A549 (cell line): ENCODE results near the gene TCEAL9. TPM values are rescaled to one million over a fixed set of nuclear protein-coding genes. Genes with fewer than 3 reads are reported as not detected.

ENCODE experiments used
- ATAC-seq, 2 experiments: fragments of 200-7000 bp in 1 of 2; fragments of >200 bp in 1 of 2; cut with Nextera tagmentation in 1 of 2; cut with Tn5 transposase in 1 of 2; 3 replicates each; pipeline versions ENCODE4 v1.8.0 to v1.9.1; 2018 to 2020; ENCODE audit warnings: mild to moderate bottlenecking in 1 of 2, moderate library complexity in 1 of 2
- CTCF ChIA-PET: fragments of 300-600 bp; sonication (Branson Sonifier 250); formaldehyde crosslinking; extraction: SDS; loops from one replicate; lab custom pipeline; 2021; ENCODE audit warnings: antibody characterized with exemption, inconsistent platforms; lab: Yijun Ruan, JAX
- POLR2A ChIA-PET: fragments of 350-600 bp; formaldehyde crosslinking; extraction: SDS; loops from one replicate; lab custom pipeline; 2021; ENCODE audit warnings: antibody characterized with exemption, inconsistent platforms; lab: Yijun Ruan, JAX
- DNase-seq, 2 experiments: peaks; one replicate each; pipeline versions ENCODE4 v3.0.0 to v3.0.0-alpha.2; 2011 to 2016; ENCODE audit warnings: low read depth in 1 of 2, low spot score in 1 of 2
- FAIRE-seq: peaks from 2 replicates; lab custom pipeline; 2011; peaks lifted over from hg19 to GRCh38; lab: Jason Lieb, UNC
- H3K27ac ChIP-seq, 2 experiments: fragments of >200 bp; sonication (Bioruptor Twin); formaldehyde crosslinking; 3 replicates each; pipeline ENCODE4 v1.5.1; 2016 to 2017
- H3K4me1 ChIP-seq: fragments of >200 bp; sonication (Bioruptor Twin); formaldehyde crosslinking; 3 replicates; pipeline ENCODE4 v1.6.1; 2016
- H3K4me2 ChIP-seq: fragments of >200 bp; sonication (Bioruptor Twin); formaldehyde crosslinking; 3 replicates; pipeline ENCODE4 v1.6.1; 2016
- H3K4me3 ChIP-seq: fragments of >200 bp; sonication (Bioruptor Twin); formaldehyde crosslinking; 3 replicates; pipeline ENCODE4 v1.5.1; 2016
- H3K9me3 ChIP-seq: fragments of >200 bp; sonication (Bioruptor Twin); formaldehyde crosslinking; 3 replicates; pipeline ENCODE4 v1.6.1; 2016
- CBX2 ChIP-seq: fragments of 200-600 bp; sonication (generic); IDR thresholded peaks from 2 replicates; pipeline ENCODE4 v1.6.1; 2016; ENCODE audit warnings: low read depth, mild to moderate bottlenecking, borderline replicate concordance
- CBX8 ChIP-seq: fragments of 200-600 bp; sonication (generic); IDR thresholded peaks from 2 replicates; pipeline ENCODE4 v1.6.1; 2016
- CEBPB ChIP-seq, 2 experiments: fragments of >200 bp in 1 of 2; sonication (Bioruptor Twin) in 1 of 2; formaldehyde crosslinking in 1 of 2; IDR thresholded peaks; 2 replicates each; pipeline ENCODE4 v1.6.1; 2012 to 2016
- CHD4 ChIP-seq: fragments of 200-600 bp; sonication (generic); IDR thresholded peaks from 2 replicates; pipeline ENCODE4 v1.6.1; 2016; ENCODE audit warnings: antibody characterized with exemption, mild to moderate bottlenecking, borderline replicate concordance
- EHMT2 ChIP-seq: fragments of 200-600 bp; sonication (generic); IDR thresholded peaks from 2 replicates; pipeline ENCODE4 v1.6.1; 2016; ENCODE audit warnings: antibody characterized with exemption, low read depth, mild to moderate bottlenecking, moderate library complexity
- EP300 ChIP-seq, 2 experiments: fragments of >200 bp; sonication (Bioruptor Twin); formaldehyde crosslinking; IDR thresholded peaks; 2 replicates in 1 of 2; 3 replicates in 1 of 2; pipeline ENCODE4 v1.6.1; 2016 to 2017
- ESRRA ChIP-seq: fragments of 150-350 bp; IDR thresholded peaks from 2 replicates; pipeline ENCODE4 v1.6.1; 2014; ENCODE audit warnings: mild to moderate bottlenecking, low read length, borderline replicate concordance
- FOSB ChIP-seq: fragments of 250-450 bp; sonication (Bioruptor Pico); IDR thresholded peaks from 2 replicates; pipeline ENCODE4 v1.5.0; 2020; ENCODE audit warnings: mild to moderate bottlenecking, moderate library complexity
- GATA3 ChIP-seq: IDR thresholded peaks from 2 replicates; pipeline ENCODE4 v1.6.1; 2012; ENCODE audit warnings: borderline replicate concordance
- HEYL ChIP-seq: fragments of 250-450 bp; sonication (Bioruptor Pico); IDR thresholded peaks from 2 replicates; pipeline ENCODE4 v1.8.0; 2021; ENCODE audit warnings: mild to moderate bottlenecking, moderate library complexity
- HOXA7 ChIP-seq: fragments of 250-450 bp; sonication (Bioruptor Pico); IDR thresholded peaks from 2 replicates; pipeline ENCODE4 v1.5.0; 2020; ENCODE audit warnings: mild to moderate bottlenecking, moderate library complexity
- HOXB13 ChIP-seq: fragments of 250-450 bp; sonication (Bioruptor Pico); IDR thresholded peaks from 2 replicates; pipeline ENCODE4 v1.5.0; 2020; ENCODE audit warnings: low read depth, mild to moderate bottlenecking, moderate library complexity
- KDM1A ChIP-seq: fragments of 200-600 bp; sonication (generic); IDR thresholded peaks from 2 replicates; pipeline ENCODE4 v1.6.1; 2016; ENCODE audit warnings: low read depth, mild to moderate bottlenecking
- MAZ ChIP-seq: fragments of 150-350 bp; IDR thresholded peaks from 2 replicates; pipeline ENCODE4 v1.6.1; 2014; ENCODE audit warnings: antibody characterized with exemption, low read depth, low read length, borderline replicate concordance
- PHF8 ChIP-seq: fragments of 200-600 bp; sonication (generic); IDR thresholded peaks from 2 replicates; pipeline ENCODE4 v1.6.1; 2016; ENCODE audit warnings: low read depth, mild to moderate bottlenecking, antibody characterized with exemption, moderate library complexity, borderline replicate concordance
- POLR2A ChIP-seq: IDR thresholded peaks from 2 replicates; pipeline ENCODE4 v1.6.1; 2012; ENCODE audit warnings: mild to moderate bottlenecking, low read length
- RNF2 ChIP-seq: fragments of 200-600 bp; sonication (generic); IDR thresholded peaks from 2 replicates; pipeline ENCODE4 v1.6.1; 2016; ENCODE audit warnings: low read depth, mild to moderate bottlenecking, antibody characterized with exemption, moderate library complexity, borderline replicate concordance
- SMC3 ChIP-seq: fragments of >200 bp; sonication (Bioruptor Twin); formaldehyde crosslinking; IDR thresholded peaks from 3 replicates; pipeline ENCODE4 v1.6.1; 2018; ENCODE audit warnings: inconsistent platforms
- ZNF302 ChIP-seq: fragments of 250-450 bp; sonication (Bioruptor Pico); IDR thresholded peaks from 2 replicates; pipeline ENCODE4 v1.9.0; 2021; ENCODE audit warnings: inconsistent platforms, mild to moderate bottlenecking, moderate library complexity
- WGBS: methylation state at CpG from one replicate; pipeline ENCODE4 v1.1.6; 2017; ENCODE audit errors: missing lambda C conversion rate; 5-methylcytosine and 5-hydroxymethylcytosine counted together
- polyA plus RNA-seq, 4 experiments: library from polyadenylated mRNA; depleted of rRNA in 3 of 4; stranded (reverse); fragments of >200 nt; fragmentation: RNase III in 1 of 4; extraction: RNeasy Plus Mini Kit Qiagen cat#74134 plus additional on column Dnase treatment in 1 of 4; gene quantifications; 2 replicates in 3 of 4; 3 replicates in 1 of 4; pipeline ENCODE4 v1.2.3, GENCODE V29; 2011 to 2017
- TF ChIP-seq, protein P1 (sequence below): IDR thresholded peaks from 2 replicates; pipeline ENCODE4 v1.6.1; 2012
- TF ChIP-seq, protein P2 (sequence below): IDR thresholded peaks from 2 replicates; pipeline ENCODE4 v1.6.1; 2012
- TF ChIP-seq, protein P3 (sequence below): fragments of >200 bp; sonication (Bioruptor Twin); formaldehyde crosslinking; IDR thresholded peaks from 3 replicates; pipeline ENCODE4 v1.6.1; 2016
- TF ChIP-seq, protein P4 (sequence below): fragments of 450-650 bp; IDR thresholded peaks from 2 replicates; pipeline ENCODE4 v1.6.1; 2014; ENCODE audit warnings: antibody characterized with exemption
- TF ChIP-seq, protein P5 (sequence below): fragments of 250-450 bp; sonication (Bioruptor Pico); IDR thresholded peaks from 2 replicates; pipeline ENCODE4 v1.5.0; 2021; ENCODE audit warnings: mild to moderate bottlenecking, moderate library complexity, borderline replicate concordance
- TF ChIP-seq, protein P6 (sequence below): IDR thresholded peaks from 2 replicates; pipeline ENCODE4 v1.6.1; 2012; ENCODE audit warnings: low read depth, borderline replicate concordance

TCEAL9 gene
- polyA plus RNA-seq, 2 of the 4 experiments (the other 2 are of a cell fraction): 83.7 to 153 TPM

DNA sequence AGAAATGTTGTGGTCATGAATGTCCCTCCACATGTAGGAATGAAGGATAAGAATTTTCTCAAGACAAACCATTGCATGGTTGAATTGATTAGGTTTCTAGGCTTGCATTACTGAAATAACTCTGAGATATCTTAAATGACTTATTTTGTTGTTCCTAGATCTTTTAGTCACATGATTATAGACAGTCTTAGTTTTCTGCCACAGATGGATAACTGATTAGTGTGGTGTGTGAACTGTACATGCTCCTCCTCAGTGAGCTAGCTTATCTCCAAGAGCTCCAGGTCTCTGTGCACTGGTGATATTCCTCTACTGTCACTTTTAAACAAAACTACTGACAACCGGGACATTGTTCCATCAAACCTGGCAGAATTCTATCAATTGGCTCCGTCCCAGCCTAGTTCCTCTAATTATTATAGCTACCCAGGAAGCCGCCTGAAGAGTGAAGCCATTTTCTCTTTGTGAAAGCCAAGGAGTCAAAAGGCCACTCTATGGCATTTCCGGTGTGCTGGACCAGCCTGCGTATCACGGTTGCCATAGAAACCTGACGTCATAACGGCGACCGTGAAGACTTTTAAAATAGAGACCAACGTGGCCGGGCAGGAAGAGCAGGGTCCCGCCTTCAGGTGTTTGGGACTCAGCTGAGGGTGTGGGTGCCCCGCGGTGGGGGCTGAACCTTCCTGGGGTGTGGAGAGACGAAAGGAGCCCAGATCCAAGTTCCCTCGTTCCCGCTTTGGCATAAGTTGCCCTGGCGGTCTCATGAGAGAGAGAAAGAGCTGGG is 48.1 kb downstream of the TCEAL9 start:
- Histone ChIP-seq H3K4me3 (peak overlapping the region; percentile 66), H3K27ac (peak overlapping the region; percentile 69 to 84), H3K4me2 (peak overlapping the region; percentile 76), H3K4me1 (peaks cover 10% of the 10 kb centered on the region), H3K9me3 (no peaks in the 10 kb centered on the region)
- ChIA-PET POLR2A (interaction anchor here (0.9 to 1.2 kb wide), 4 partner anchors 27 to 189 kb away, joined by 3 to 5 read pairs (median 4); partner anchors contain the start of genes BEX3, BEX4 and TCEAL9), CTCF (interaction anchor here (0.6 kb wide), 1 partner anchor 49 kb away, joined by 3 read pairs; no protein-coding TSS in a partner anchor)
- 1% methylated on average over 12 of the region's 19 CpGs for WGBS
- ATAC-seq (peak; percentile 95), FAIRE-seq (peak; percentile 89), DNase-seq (peak; percentile 51 to 88)
- TF ChIP-seq PHF8 (peak; percentile 45; the same call in 1 of the 2 replicates), SMC3 (no peak), EHMT2 (no peak), POLR2A (peak; percentile 37; the same call in 1 of the 2 replicates), GATA3 (no peak), ESRRA (no peak), MAZ (no peak), CBX8 (no peak), EP300 (IDR thresholded peaks at IDR 0.05) (no peak), HEYL (no peak), FOSB (CRISPR knock-in tag) (no peak), CEBPB (IDR thresholded peaks at IDR 0.05) (no peak), ZNF302 (no peak), HOXB13 (CRISPR knock-in tag) (no peak), CHD4 (no peak), KDM1A (no peak), CBX2 (no peak)
- TF ChIP-seq, protein P1, sequence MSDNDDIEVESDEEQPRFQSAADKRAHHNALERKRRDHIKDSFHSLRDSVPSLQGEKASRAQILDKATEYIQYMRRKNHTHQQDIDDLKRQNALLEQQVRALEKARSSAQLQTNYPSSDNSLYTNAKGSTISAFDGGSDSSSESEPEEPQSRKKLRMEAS: no peak
- TF ChIP-seq, protein P2, sequence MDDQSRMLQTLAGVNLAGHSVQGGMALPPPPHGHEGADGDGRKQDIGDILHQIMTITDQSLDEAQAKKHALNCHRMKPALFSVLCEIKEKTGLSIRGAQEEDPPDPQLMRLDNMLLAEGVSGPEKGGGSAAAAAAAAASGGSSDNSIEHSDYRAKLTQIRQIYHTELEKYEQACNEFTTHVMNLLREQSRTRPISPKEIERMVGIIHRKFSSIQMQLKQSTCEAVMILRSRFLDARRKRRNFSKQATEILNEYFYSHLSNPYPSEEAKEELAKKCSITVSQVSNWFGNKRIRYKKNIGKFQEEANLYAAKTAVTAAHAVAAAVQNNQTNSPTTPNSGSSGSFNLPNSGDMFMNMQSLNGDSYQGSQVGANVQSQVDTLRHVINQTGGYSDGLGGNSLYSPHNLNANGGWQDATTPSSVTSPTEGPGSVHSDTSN: no peak
- TF ChIP-seq, protein P3, sequence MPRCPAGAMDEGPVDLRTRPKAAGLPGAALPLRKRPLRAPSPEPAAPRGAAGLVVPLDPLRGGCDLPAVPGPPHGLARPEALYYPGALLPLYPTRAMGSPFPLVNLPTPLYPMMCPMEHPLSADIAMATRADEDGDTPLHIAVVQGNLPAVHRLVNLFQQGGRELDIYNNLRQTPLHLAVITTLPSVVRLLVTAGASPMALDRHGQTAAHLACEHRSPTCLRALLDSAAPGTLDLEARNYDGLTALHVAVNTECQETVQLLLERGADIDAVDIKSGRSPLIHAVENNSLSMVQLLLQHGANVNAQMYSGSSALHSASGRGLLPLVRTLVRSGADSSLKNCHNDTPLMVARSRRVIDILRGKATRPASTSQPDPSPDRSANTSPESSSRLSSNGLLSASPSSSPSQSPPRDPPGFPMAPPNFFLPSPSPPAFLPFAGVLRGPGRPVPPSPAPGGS: peak; percentile 36; the same call in 1 of the 3 replicates
- TF ChIP-seq, protein P4, sequence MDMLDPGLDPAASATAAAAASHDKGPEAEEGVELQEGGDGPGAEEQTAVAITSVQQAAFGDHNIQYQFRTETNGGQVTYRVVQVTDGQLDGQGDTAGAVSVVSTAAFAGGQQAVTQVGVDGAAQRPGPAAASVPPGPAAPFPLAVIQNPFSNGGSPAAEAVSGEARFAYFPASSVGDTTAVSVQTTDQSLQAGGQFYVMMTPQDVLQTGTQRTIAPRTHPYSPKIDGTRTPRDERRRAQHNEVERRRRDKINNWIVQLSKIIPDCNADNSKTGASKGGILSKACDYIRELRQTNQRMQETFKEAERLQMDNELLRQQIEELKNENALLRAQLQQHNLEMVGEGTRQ: no peak
- TF ChIP-seq, protein P5, sequence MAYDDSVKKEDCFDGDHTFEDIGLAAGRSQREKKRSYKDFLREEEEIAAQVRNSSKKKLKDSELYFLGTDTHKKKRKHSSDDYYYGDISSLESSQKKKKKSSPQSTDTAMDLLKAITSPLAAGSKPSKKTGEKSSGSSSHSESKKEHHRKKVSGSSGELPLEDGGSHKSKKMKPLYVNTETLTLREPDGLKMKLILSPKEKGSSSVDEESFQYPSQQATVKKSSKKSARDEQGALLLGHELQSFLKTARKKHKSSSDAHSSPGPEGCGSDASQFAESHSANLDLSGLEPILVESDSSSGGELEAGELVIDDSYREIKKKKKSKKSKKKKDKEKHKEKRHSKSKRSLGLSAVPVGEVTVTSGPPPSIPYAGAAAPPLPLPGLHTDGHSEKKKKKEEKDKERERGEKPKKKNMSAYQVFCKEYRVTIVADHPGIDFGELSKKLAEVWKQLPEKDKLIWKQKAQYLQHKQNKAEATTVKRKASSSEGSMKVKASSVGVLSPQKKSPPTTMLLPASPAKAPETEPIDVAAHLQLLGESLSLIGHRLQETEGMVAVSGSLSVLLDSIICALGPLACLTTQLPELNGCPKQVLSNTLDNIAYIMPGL (CRISPR knock-in tag): no peak

DNA sequence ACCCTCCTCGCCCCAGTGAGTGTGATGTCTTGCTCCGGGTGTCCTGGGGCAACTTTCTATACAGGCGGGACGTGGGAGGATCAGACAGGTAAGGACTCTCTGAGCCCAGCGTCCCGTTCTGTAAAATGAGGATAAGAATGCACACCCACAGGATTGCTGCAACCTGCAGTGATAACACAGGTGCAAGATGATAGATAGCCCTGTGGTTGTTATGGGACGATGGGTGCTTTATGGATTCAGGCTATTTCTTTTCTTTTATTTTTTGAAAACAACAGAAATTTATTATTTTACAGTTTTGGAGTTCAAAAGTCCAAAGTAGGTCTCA is 48.7 kb downstream of the TCEAL9 start:
- CTCF ChIA-PET: no interaction called here
- POLR2A ChIA-PET: interaction anchor here (1.1 to 1.2 kb wide), 3 partner anchors 28 to 190 kb away, joined by 3 to 5 read pairs (median 4); partner anchors contain the start of genes BEX3, BEX4 and TCEAL9
- ATAC-seq: peak in 1 of 2 experiments; percentile 60; a peak in 4 of 6 replicates

More for the DNA sequence above, 48.7 kb downstream of the TCEAL9 start:
- TF ChIP-seq RNF2 (no peak), HOXA7 (CRISPR knock-in tag) (no peak)
- TF ChIP-seq, protein P6, sequence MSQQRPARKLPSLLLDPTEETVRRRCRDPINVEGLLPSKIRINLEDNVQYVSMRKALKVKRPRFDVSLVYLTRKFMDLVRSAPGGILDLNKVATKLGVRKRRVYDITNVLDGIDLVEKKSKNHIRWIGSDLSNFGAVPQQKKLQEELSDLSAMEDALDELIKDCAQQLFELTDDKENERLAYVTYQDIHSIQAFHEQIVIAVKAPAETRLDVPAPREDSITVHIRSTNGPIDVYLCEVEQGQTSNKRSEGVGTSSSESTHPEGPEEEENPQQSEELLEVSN: no peak
- peak overlapping the region; percentile 69 to 84 for H3K27ac ChIP-seq
- H3K4me2 ChIP-seq: peak overlapping the region; percentile 76
- no peak for FAIRE-seq
- peak overlapping the region; percentile 66 for H3K4me3 ChIP-seq
- 13% methylated on average over 6 of the region's 7 CpGs for WGBS
- no peak for DNase-seq
- H3K4me1 ChIP-seq: peaks cover 5% of the 10 kb centered on the region; the same call in 1 of the 3 replicates
- H3K9me3 ChIP-seq: no peaks in the 10 kb centered on the region
